GM23338 (cell line): ENCODE results near the gene KIF20B. TPM values are rescaled to one million over a fixed set of nuclear protein-coding genes. Genes with fewer than 3 reads are reported as not detected.

Experiments
- ATAC-seq: fragments of 200-7000 bp; cut with Tn5 transposase; 3 replicates; pipeline ENCODE4 v1.9.1; 2020
- DNase-seq: peaks from one replicate; pipeline ENCODE4 v3.0.0-alpha.2; 2015; ENCODE audit warnings: low spot score
- H2AFZ ChIP-seq: fragments of 200-600 bp; sonication (generic); 2 replicates; pipeline ENCODE4 v1.8.0; 2016; ENCODE audit warnings: antibody characterized with exemption, mild to moderate bottlenecking, moderate library complexity
- H3F3A ChIP-seq: fragments of 200-600 bp; sonication (generic); replicated peaks from 2 replicates; pipeline ENCODE4 v1.8.0; 2017; ENCODE audit warnings: antibody characterized with exemption, mixed run types, low read depth
- H3K27ac ChIP-seq: fragments of 200-600 bp; sonication (generic); 2 replicates; pipeline ENCODE4 v1.6.1; 2016; ENCODE audit warnings: low read depth
- H3K27me3 ChIP-seq: fragments of 200-600 bp; sonication (generic); 2 replicates; pipeline ENCODE4 v1.8.0; 2016; ENCODE audit warnings: mild to moderate bottlenecking, mixed run types, moderate library complexity; ENCODE audit not compliant: insufficient read depth
- H3K36me3 ChIP-seq: fragments of 200-600 bp; sonication (generic); 2 replicates; pipeline ENCODE4 v1.8.0; 2016; ENCODE audit warnings: mild to moderate bottlenecking; ENCODE audit not compliant: insufficient read depth
- H3K4me1 ChIP-seq: fragments of 200-600 bp; sonication (generic); 2 replicates; pipeline ENCODE4 v1.8.0; 2016; ENCODE audit warnings: mild to moderate bottlenecking, moderate library complexity; ENCODE audit not compliant: insufficient read depth
- H3K4me2 ChIP-seq: fragments of 200-600 bp; sonication (generic); 2 replicates; pipeline ENCODE4 v1.7.1; 2017; ENCODE audit warnings: mixed run types
- H3K4me3 ChIP-seq: fragments of 200-600 bp; sonication (generic); 2 replicates; pipeline ENCODE4 v1.6.1; 2016; ENCODE audit warnings: mixed run types
- H3K79me2 ChIP-seq: fragments of 200-600 bp; sonication (generic); replicated peaks from 2 replicates; pipeline ENCODE4 v1.8.0; 2017; ENCODE audit warnings: mild to moderate bottlenecking; ENCODE audit not compliant: insufficient read depth
- H3K9me2 ChIP-seq: fragments of 200-600 bp; sonication (generic); 2 replicates; pipeline ENCODE4 v1.8.0; 2017; ENCODE audit not compliant: insufficient read depth
- H4K20me1 ChIP-seq: fragments of 200-600 bp; sonication (generic); replicated peaks from 2 replicates; pipeline ENCODE4 v1.8.0; 2017; ENCODE audit warnings: mild to moderate bottlenecking; ENCODE audit not compliant: insufficient read depth
- H3K27ac Mint-ChIP-seq: 2 replicates; pipeline ENCODE4 v1.8.0; 2020; ENCODE audit warnings: inconsistent platforms, mild to moderate bottlenecking, moderate library complexity, mixed read lengths
- H3K27me3 Mint-ChIP-seq: 3 replicates; pipeline ENCODE4 v1.8.0; 2022; ENCODE audit warnings: low read depth, mild to moderate bottlenecking, moderate library complexity, mixed read lengths, inconsistent platforms; ENCODE audit not compliant: insufficient read depth, poor library complexity
- H3K36me3 Mint-ChIP-seq: 3 replicates; pipeline ENCODE4 v1.8.0; 2021; ENCODE audit warnings: low read depth, mild to moderate bottlenecking, inconsistent platforms, moderate library complexity, mixed read lengths
- H3K4me1 Mint-ChIP-seq: 3 replicates; pipeline ENCODE4 v1.8.0; 2020; ENCODE audit warnings: mild to moderate bottlenecking, inconsistent platforms, mixed read lengths
- H3K4me3 Mint-ChIP-seq: 3 replicates; pipeline ENCODE4 v1.8.0; 2021; ENCODE audit warnings: moderate library complexity, mild to moderate bottlenecking, inconsistent platforms, mixed read lengths
- H3K9me3 Mint-ChIP-seq: 3 replicates; pipeline ENCODE4 v1.8.0; 2020; ENCODE audit warnings: moderate library complexity, mild to moderate bottlenecking, inconsistent platforms, mixed read lengths
- CREB1 ChIP-seq: fragments of 250-450 bp; sonication (Bioruptor Pico); IDR thresholded peaks from 2 replicates; pipeline ENCODE4 v1.5.0; 2020; ENCODE audit warnings: low read depth, mild to moderate bottlenecking, moderate library complexity
- EZH2phosphoT487 ChIP-seq: fragments of 200-600 bp; sonication (generic); IDR thresholded peaks from one replicate; pipeline ENCODE4 v1.8.1; 2018; ENCODE audit warnings: antibody characterized with exemption; ENCODE audit not compliant: unreplicated experiment
- NANOG ChIP-seq: IDR thresholded peaks from 2 replicates; pipeline ENCODE4 v1.6.1; 2016; ENCODE audit warnings: antibody characterized with exemption, borderline replicate concordance
- POLR2AphosphoS5 ChIP-seq: IDR thresholded peaks from 2 replicates; pipeline ENCODE4 v1.6.1; 2016; ENCODE audit warnings: antibody characterized with exemption, low read depth
- ZNF114 ChIP-seq: fragments of 250-450 bp; sonication (Bioruptor Pico); IDR thresholded peaks from 2 replicates; pipeline ENCODE4 v1.5.0; 2020; ENCODE audit warnings: mild to moderate bottlenecking, moderate library complexity
- ZNF331 ChIP-seq: fragments of 250-450 bp; sonication (Bioruptor Pico); IDR thresholded peaks from 2 replicates; pipeline ENCODE4 v1.5.0; 2020; ENCODE audit warnings: low read depth, mild to moderate bottlenecking, moderate library complexity
- polyA plus RNA-seq: library from polyadenylated mRNA; unstranded; fragments of >200 nt; fragmentation: Nextera tagmentation; extraction: Ambion mirVana; gene quantifications from 2 replicates; pipeline ENCODE4 v1.2.1, GENCODE V29; 2016
- total RNA-seq: library from RNA; depleted of rRNA; stranded (reverse); fragments of >200 nt; shearing (Covaris generic); gene quantifications from 2 replicates; pipeline ENCODE4 v1.2.3, GENCODE V29; 2014
- TF ChIP-seq, protein P1 (sequence below): IDR thresholded peaks from 2 replicates; pipeline ENCODE4 v1.6.1; 2016; ENCODE audit warnings: antibody characterized with exemption
- TF ChIP-seq, protein P2 (sequence below): IDR thresholded peaks from one replicate; pipeline ENCODE4 v1.6.1; 2018; ENCODE audit warnings: antibody characterized with exemption; ENCODE audit not compliant: unreplicated experiment
- TF ChIP-seq, protein P3 (sequence below), 2 experiments: fragments of 200-600 bp in 1 of 2; sonication (generic) in 1 of 2; conservative IDR thresholded peaks; 2 replicates each; pipeline versions ENCODE4 v1.5.1 to v1.6.1; 2016 to 2017; ENCODE audit warnings: antibody characterized with exemption in 2 of 2, low read depth in 2 of 2, mild to moderate bottlenecking in 2 of 2, moderate library complexity in 1 of 2
- TF ChIP-seq, protein P4 (sequence below): fragments of 250-450 bp; sonication (Bioruptor Pico); IDR thresholded peaks from 2 replicates; pipeline ENCODE4 v1.5.0; 2020; ENCODE audit warnings: mild to moderate bottlenecking, moderate library complexity

The KIF20B gene
- total and polyA plus RNA-seq, 2 experiments from 2014 or later, result 42.7 to 111 TPM

DNA sequence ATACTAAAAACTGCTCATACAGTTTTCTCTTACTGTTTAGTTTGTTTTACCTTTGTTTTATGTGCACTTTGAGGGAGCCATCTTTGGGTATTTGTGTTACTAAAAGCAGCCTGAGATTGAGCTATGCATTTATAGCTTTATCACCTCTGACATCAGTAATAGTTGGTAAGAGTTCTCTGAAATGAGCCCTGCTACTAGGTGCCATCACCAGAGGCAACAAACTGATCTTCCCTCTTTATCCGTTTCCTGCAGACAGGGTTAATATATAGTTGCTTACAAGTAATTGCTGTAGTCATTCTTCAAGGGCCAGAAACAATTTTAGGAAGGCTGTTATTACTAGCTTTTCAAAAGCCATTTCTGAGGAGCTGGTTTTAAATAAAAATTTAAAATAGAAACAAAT, 49.1 kb downstream of the KIF20B start:
- Histone ChIP-seq H3K4me2 (no peak overlapping the region), H3K4me1 (no peaks in the 10 kb centered on the region), H3K27ac (no peak overlapping the region), H3F3A (no peaks in the 10 kb centered on the region), H3K27me3 (no peaks in the 10 kb centered on the region), H3K4me3 (no peak overlapping the region), H2AFZ (no peak overlapping the region), H3K9me2 (no peaks in the 10 kb centered on the region), H4K20me1 (no peaks in the 10 kb centered on the region; the same call in 1 of the 2 replicates), H3K36me3 (peaks cover 17% of the 10 kb centered on the region), H3K79me2 (no peaks in the 10 kb centered on the region)
- TF ChIP-seq NANOG (no peak), EZH2phosphoT487 (no peak), ZNF331 (CRISPR knock-in tag) (no peak)
- ATAC-seq (no peak), DNase-seq (no peak)
- Mint-ChIP-seq H3K4me1 (no peaks in the 10 kb centered on the region), H3K27ac (no peak overlapping the region), H3K36me3 (peaks cover 29% of the 10 kb centered on the region), H3K9me3 (no peaks in the 10 kb centered on the region), H3K4me3 (no peak overlapping the region), H3K27me3 (no peaks in the 10 kb centered on the region)

DNA sequence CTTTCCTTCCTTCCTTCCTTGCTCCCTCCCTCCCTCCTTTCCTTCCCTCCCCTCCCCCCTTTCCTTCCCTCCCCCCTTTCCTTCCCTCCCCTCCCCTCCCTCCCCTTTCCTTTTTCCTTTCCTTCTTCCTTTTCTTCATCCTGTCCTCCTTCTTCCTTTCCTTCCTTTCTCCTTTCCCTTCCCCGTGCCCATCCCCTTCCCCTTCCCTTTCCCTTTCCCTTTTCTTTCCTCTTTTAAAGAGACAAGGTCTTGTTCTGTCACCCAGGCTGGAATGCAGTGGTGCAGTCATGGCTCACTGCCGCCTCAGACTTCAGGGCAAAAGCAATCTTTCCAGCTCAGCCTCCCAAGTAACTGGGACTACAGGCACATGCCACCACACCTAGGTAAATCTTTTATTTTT, 54.0 kb downstream of the KIF20B start:
- Histone ChIP-seq H3K9me2 (no peaks in the 10 kb centered on the region), H4K20me1 (no peaks in the 10 kb centered on the region; the same call in 1 of the 2 replicates), H3K4me2 (no peak overlapping the region), H3K27ac (no peak overlapping the region), H3K27me3 (no peaks in the 10 kb centered on the region), H3K4me3 (no peak overlapping the region), H3F3A (no peaks in the 10 kb centered on the region), H3K4me1 (no peaks in the 10 kb centered on the region), H3K79me2 (no peaks in the 10 kb centered on the region), H2AFZ (no peak overlapping the region), H3K36me3 (peaks cover 27% of the 10 kb centered on the region)
- DNase-seq (no peak), ATAC-seq (no peak)
- Mint-ChIP-seq H3K27me3 (no peaks in the 10 kb centered on the region), H3K4me1 (no peaks in the 10 kb centered on the region), H3K9me3 (no peaks in the 10 kb centered on the region), H3K4me3 (no peak overlapping the region), H3K27ac (no peak overlapping the region), H3K36me3 (peaks cover 26% of the 10 kb centered on the region; the same call in 2 of the 3 replicates)
- TF ChIP-seq, protein P1, sequence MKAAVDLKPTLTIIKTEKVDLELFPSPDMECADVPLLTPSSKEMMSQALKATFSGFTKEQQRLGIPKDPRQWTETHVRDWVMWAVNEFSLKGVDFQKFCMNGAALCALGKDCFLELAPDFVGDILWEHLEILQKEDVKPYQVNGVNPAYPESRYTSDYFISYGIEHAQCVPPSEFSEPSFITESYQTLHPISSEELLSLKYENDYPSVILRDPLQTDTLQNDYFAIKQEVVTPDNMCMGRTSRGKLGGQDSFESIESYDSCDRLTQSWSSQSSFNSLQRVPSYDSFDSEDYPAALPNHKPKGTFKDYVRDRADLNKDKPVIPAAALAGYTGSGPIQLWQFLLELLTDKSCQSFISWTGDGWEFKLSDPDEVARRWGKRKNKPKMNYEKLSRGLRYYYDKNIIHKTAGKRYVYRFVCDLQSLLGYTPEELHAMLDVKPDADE, result no peak
- TF ChIP-seq, protein P2, sequence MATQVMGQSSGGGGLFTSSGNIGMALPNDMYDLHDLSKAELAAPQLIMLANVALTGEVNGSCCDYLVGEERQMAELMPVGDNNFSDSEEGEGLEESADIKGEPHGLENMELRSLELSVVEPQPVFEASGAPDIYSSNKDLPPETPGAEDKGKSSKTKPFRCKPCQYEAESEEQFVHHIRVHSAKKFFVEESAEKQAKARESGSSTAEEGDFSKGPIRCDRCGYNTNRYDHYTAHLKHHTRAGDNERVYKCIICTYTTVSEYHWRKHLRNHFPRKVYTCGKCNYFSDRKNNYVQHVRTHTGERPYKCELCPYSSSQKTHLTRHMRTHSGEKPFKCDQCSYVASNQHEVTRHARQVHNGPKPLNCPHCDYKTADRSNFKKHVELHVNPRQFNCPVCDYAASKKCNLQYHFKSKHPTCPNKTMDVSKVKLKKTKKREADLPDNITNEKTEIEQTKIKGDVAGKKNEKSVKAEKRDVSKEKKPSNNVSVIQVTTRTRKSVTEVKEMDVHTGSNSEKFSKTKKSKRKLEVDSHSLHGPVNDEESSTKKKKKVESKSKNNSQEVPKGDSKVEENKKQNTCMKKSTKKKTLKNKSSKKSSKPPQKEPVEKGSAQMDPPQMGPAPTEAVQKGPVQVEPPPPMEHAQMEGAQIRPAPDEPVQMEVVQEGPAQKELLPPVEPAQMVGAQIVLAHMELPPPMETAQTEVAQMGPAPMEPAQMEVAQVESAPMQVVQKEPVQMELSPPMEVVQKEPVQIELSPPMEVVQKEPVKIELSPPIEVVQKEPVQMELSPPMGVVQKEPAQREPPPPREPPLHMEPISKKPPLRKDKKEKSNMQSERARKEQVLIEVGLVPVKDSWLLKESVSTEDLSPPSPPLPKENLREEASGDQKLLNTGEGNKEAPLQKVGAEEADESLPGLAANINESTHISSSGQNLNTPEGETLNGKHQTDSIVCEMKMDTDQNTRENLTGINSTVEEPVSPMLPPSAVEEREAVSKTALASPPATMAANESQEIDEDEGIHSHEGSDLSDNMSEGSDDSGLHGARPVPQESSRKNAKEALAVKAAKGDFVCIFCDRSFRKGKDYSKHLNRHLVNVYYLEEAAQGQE, result no peak
- TF ChIP-seq, protein P3, sequence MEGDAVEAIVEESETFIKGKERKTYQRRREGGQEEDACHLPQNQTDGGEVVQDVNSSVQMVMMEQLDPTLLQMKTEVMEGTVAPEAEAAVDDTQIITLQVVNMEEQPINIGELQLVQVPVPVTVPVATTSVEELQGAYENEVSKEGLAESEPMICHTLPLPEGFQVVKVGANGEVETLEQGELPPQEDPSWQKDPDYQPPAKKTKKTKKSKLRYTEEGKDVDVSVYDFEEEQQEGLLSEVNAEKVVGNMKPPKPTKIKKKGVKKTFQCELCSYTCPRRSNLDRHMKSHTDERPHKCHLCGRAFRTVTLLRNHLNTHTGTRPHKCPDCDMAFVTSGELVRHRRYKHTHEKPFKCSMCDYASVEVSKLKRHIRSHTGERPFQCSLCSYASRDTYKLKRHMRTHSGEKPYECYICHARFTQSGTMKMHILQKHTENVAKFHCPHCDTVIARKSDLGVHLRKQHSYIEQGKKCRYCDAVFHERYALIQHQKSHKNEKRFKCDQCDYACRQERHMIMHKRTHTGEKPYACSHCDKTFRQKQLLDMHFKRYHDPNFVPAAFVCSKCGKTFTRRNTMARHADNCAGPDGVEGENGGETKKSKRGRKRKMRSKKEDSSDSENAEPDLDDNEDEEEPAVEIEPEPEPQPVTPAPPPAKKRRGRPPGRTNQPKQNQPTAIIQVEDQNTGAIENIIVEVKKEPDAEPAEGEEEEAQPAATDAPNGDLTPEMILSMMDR (conservative IDR thresholded peaks at IDR 0.05; ENCODE audit: low read depth in 2 of 2), result no peak
- TF ChIP-seq CREB1 (CRISPR knock-in tag), result no peak
- no peak for TF ChIP-seq ZNF331 (CRISPR knock-in tag)
- TF ChIP-seq EZH2phosphoT487, result no peak
- TF ChIP-seq, protein P4, sequence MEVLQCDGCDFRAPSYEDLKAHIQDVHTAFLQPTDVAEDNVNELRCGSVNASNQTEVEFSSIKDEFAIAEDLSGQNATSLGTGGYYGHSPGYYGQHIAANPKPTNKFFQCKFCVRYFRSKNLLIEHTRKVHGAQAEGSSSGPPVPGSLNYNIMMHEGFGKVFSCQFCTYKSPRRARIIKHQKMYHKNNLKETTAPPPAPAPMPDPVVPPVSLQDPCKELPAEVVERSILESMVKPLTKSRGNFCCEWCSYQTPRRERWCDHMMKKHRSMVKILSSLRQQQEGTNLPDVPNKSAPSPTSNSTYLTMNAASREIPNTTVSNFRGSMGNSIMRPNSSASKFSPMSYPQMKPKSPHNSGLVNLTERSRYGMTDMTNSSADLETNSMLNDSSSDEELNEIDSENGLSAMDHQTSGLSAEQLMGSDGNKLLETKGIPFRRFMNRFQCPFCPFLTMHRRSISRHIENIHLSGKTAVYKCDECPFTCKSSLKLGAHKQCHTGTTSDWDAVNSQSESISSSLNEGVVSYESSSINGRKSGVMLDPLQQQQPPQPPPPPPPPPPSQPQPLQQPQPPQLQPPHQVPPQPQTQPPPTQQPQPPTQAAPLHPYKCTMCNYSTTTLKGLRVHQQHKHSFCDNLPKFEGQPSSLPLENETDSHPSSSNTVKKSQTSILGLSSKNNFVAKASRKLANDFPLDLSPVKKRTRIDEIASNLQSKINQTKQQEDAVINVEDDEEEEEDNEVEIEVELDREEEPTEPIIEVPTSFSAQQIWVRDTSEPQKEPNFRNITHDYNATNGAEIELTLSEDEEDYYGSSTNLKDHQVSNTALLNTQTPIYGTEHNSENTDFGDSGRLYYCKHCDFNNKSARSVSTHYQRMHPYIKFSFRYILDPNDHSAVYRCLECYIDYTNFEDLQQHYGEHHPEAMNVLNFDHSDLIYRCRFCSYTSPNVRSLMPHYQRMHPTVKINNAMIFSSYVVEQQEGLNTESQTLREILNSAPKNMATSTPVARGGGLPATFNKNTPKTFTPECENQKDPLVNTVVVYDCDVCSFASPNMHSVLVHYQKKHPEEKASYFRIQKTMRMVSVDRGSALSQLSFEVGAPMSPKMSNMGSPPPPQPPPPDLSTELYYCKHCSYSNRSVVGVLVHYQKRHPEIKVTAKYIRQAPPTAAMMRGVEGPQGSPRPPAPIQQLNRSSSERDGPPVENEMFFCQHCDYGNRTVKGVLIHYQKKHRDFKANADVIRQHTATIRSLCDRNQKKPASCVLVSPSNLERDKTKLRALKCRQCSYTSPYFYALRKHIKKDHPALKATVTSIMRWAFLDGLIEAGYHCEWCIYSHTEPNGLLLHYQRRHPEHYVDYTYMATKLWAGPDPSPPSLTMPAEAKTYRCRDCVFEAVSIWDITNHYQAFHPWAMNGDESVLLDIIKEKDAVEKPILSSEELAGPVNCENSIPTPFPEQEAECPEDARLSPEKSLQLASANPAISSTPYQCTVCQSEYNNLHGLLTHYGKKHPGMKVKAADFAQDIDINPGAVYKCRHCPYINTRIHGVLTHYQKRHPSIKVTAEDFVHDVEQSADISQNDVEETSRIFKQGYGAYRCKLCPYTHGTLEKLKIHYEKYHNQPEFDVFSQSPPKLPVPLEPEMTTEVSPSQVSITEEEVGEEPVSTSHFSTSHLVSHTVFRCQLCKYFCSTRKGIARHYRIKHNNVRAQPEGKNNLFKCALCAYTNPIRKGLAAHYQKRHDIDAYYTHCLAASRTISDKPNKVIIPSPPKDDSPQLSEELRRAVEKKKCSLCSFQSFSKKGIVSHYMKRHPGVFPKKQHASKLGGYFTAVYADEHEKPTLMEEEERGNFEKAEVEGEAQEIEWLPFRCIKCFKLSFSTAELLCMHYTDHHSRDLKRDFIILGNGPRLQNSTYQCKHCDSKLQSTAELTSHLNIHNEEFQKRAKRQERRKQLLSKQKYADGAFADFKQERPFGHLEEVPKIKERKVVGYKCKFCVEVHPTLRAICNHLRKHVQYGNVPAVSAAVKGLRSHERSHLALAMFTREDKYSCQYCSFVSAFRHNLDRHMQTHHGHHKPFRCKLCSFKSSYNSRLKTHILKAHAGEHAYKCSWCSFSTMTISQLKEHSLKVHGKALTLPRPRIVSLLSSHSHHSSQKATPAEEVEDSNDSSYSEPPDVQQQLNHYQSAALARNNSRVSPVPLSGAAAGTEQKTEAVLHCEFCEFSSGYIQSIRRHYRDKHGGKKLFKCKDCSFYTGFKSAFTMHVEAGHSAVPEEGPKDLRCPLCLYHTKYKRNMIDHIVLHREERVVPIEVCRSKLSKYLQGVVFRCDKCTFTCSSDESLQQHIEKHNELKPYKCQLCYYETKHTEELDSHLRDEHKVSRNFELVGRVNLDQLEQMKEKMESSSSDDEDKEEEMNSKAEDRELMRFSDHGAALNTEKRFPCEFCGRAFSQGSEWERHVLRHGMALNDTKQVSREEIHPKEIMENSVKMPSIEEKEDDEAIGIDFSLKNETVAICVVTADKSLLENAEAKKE (CRISPR knock-in tag), result no peak
- no peak for TF ChIP-seq ZNF114 (CRISPR knock-in tag)
- no peak for TF ChIP-seq POLR2AphosphoS5
